NCI-H2081 (cell line): ENCODE measurements around the gene DOCK11.

ENCODE experiments used
- DNase-seq, 2 experiments: peaks; one replicate each; lab custom pipeline; 2025; lab: John Stamatoyannopoulos, UW

Gene DOCK11

GRCh38 chrX:118630848-118631247, 135.2 kb downstream of the DOCK11 start:
- DNase-seq: no peak

DNA sequence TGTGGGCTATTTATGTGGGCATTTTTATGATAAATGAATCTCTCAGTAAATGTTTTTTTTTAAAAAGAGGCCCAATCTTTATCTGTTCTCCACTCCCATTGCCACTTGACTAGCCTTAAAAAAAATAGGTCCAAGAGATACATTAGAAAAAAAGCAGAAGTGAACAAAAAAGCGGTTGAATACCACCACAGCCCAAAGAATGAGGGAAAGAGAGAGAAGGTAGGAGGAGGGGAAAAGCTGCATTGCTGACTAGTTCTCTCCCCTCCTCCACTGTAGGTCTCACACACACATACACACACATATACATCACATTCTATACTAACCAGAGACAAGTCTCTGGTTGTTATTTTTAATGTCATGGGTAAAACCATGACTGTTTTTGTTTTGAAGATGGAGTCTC, 136.0 kb downstream of the DOCK11 start:
- DNase-seq: no peak

GRCh38 chrX:118632862-118633261, 137.2 kb downstream of the DOCK11 start:
- no peak for DNase-seq

GRCh38 chrX:118633530-118633929, 137.9 kb downstream of the DOCK11 start:
- no peak for DNase-seq

GRCh38 chrX:118634336-118634735, 138.7 kb downstream of the DOCK11 start:
- no peak for DNase-seq

- DNase-seq: peak in 1 of 2 experiments; percentile 40
Observed at GRCh38 chrX:118637997-118638396, 142.4 kb downstream of the DOCK11 start.

- peak; percentile 43 to 71 for DNase-seq
Observed at GRCh38 chrX:118644378-118644777, 148.8 kb downstream of the DOCK11 start.

GRCh38 chrX:118652717-118653116, 157.1 kb downstream of the DOCK11 start:
- DNase-seq: no peak

GRCh38 chrX:118654331-118654730, 158.7 kb downstream of the DOCK11 start:
- DNase-seq: no peak

- no peak for DNase-seq
Observed at GRCh38 chrX:118655561-118656246, 160.1 kb downstream of the DOCK11 start.

DNA sequence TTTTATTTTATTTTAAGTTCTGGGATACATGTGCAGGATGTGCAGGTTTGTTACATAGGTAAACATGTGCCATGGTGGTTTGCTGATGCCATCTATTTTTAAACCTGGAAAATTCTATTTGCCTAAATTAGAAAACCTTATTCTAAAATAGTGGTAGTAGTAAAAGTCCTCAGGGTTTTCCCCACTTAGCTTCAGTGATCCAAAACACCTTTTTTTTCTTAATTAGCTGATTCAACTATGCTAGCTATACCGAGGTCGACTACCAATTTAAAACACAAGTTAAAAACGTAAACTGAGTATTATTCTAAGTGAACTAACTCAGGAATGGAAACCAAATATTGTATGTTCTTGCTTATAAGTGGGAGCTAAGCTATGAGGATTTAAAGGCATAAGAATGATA, 161.8 kb downstream of the DOCK11 start:
- no peak for DNase-seq

DNA sequence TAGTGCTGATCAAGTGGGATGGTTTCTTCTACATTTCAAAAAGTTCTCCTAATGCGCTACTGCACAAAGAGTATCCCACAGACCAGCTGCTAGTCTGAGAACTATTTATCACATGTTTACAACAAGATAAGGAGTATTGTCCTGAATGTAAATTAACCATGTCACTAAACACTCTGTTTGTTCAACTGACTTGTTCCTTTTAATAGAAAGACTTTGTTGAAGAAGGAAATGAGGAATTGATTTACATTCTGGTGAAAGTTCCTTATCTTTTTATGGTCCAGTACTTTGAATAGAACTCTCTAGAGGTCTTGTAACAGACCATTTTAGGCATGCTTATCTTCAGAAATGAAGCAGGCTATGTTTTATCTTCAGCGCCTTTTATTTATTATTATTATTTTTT, 164.5 kb downstream of the DOCK11 start:
- DNase-seq: no peak

DNA sequence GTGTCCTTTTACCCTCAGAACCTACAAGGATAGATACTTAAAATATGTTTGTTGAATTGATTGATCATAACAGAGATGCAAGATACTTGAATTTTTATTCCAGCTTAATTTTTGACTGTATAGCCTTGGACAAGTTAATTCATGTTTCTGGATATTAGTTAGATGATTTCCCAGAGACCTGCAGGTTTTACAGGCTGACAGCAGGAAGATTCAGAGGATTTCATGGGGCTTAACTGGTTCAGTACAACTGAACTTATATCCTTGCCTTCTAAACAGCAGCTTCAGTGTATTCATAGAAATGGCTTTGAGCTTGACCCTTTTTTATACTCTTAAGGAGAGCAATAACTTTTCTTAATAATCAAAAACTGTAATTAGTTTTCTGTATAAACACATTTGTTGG, 169.6 kb downstream of the DOCK11 start:
- no peak for DNase-seq

DNA sequence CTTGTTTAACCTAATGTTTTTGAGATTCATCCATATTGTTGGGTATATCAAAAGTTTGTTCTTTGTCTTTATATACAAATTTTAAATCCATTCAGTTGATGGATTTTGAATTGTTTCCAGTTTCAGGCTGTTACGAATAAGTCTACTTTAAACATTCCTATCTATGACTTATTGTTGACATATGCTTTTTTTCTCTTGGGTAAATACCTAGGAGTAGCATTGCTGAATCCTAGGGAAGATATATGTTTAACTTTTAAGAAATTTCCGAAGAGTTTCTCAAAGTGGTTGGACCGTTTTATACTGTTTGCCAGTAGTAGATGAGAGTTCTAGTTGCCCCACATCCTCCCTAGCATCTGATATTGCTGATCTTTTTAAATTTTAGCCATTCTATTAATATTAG, 170.9 kb downstream of the DOCK11 start:
- DNase-seq: no peak

DNA sequence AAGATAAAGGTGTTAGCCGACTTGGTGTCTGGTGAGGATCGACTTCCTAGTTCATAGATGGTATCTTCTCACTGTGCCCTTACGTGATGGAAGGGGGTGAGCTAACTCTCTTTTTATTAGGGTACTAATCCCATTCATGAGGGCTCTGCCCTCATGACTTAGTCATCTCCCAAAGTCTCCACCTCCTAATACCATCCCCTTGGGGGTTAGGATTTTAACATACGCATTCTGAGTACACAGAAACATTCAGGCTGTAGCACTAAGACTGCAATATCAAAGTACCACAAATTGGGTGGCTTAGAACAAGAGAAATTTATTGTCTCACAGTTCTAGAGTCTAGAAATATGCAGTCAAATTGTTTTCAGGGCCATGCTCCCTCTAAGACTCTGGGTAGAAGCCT, 173.8 kb downstream of the DOCK11 start:
- no peak for DNase-seq

- DNase-seq: no peak
Observed at GRCh38 chrX:118675326-118675965, 179.8 kb downstream of the DOCK11 start.

DNA sequence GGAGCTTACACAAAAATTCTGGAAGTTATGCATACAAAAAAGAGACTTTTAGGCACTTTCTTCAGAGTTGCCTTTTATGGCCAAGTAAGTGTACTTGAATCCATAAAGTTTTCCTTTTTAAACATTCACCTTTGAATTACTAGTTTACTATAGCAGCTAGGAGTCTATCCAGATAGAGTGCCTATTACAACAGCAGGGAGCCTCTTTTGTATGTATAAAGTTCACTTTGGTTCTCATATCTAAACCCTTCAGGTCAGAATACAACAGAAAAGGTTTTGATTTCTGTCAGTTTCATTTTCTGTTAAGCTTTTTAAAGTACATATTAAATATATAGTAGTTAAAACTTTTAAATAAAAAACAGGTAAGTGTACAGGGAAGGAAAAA, 180.3 kb downstream of the DOCK11 start:
- peak in 1 of 2 experiments; percentile 57 for DNase-seq

DNA sequence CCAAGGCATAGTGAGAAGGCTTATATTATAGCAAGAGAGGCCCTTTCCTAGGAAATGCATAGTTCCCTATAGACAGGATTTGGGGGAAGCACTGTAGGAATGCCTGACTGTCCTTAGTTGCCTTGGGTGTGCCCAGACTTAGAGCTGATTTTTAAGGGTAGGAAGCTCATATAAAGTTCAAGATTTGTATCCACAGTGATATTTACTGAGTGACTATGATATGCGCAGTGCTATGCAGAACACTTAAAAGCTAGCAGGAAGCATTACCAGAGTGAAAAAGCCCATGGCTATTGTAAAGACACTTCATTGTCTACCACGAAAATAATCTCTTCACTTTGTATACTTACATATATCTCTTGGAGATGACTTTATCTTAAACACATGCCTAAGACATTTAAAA, 181.7 kb downstream of the DOCK11 start:
- peak in 1 of 2 experiments; percentile 34 for DNase-seq

DNA sequence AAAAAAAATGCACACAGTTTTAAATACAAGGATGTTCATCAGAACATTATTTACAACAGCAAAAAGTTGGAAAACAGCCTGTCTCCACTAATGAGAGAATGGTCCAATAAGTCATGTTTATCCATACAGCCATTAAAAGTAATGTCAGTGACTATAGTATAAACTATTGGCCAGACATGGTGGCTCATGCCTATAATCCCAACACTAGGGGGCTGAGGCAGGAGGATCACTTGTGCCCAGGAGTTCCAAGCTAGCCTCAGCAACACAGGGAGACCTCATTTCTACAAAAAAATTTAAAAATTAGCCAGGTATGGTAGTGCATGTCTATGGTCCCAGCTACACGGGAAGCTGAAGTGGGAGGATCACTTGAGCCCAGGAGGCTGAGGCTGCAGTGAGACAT, 183.7 kb downstream of the DOCK11 start:
- no peak for DNase-seq

- peak in 1 of 2 experiments; percentile 79 for DNase-seq
Observed at GRCh38 chrX:118682258-118683014, 186.8 kb downstream of the DOCK11 start.

GRCh38 chrX:118685393-118685792, 189.8 kb downstream of the DOCK11 start:
- DNase-seq: no peak

DNA sequence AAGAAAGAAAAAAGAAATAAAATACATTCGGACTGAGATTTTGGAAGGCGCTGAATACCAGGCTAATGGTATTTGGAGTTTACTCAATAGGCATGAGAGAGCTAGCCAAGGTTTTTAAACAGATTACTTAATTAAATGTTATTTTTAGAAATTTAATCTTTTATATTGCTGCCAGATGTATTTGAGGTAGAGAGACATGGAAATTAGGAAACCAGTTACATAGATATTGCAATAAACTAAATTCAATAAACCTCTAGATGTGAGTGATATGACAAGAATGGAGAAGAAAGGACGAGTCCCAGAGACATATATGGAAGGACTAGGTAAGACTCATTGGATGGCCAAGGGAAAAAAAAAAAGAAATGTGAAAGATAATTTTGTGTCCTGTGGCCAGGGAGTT, 193.3 kb downstream of the DOCK11 start:
- no peak for DNase-seq

GRCh38 chrX:118693843-118694242, 198.2 kb downstream of the DOCK11 start:
- DNase-seq: no peak
